K562 (cell line): ENCODE data around the gene BCL11A. TPM values are rescaled to one million over a fixed set of nuclear protein-coding genes. Genes with fewer than 3 reads are reported as not detected.

Experiments used
- ATAC-seq: fragments of 200-7000 bp; cut with Tn5 transposase; 3 replicates; pipeline ENCODE4 v1.9.1; 2020; ENCODE audit warnings: moderate library complexity
- BruUV-seq: library from RNA; stranded (reverse); fragments of 400-500 nt; replicated peaks from 2 replicates; lab custom pipeline; 2021; lab: Mats Ljungman, UMichigan
- CTCF ChIA-PET: fragments of 300-600 bp; formaldehyde crosslinking; extraction: SDS; loops from one replicate; lab custom pipeline; 2021; ENCODE audit warnings: low intra/inter-chr PET ratio; lab: Yijun Ruan, JAX
- POLR2A ChIA-PET: fragments of 300-600, 350-650 bp; sonication (Branson Sonifier 250); formaldehyde crosslinking; extraction: SDS; loops from one replicate; lab custom pipeline; 2021; ENCODE audit warnings: antibody characterized with exemption, inconsistent platforms; lab: Yijun Ruan, JAX
- DNase-seq, 4 experiments: peaks; one replicate each; pipeline versions ENCODE4 v3.0.0 to v3.0.0-alpha.2; 2011 to 2018; ENCODE audit warnings: low spot score in 3 of 4, mixed read lengths in 3 of 4; ENCODE audit errors: extremely low read depth in 1 of 4
- FAIRE-seq: peaks from 2 replicates; lab custom pipeline; 2011; peaks lifted over from hg19 to GRCh38; lab: Jason Lieb, UNC
- H2AFZ ChIP-seq: 2 replicates; pipeline ENCODE4 v1.6.0; 2011; ENCODE audit warnings: low read depth, low read length, control low read depth, inconsistent platforms
- H3K27ac ChIP-seq: fragments of 200-600 bp; 3 replicates; pipeline ENCODE4 v1.8.0; 2011; ENCODE audit warnings: low read depth, mild to moderate bottlenecking, control low read depth, inconsistent platforms, low read length, moderate library complexity, mixed read lengths; ENCODE audit errors: extremely low read depth
- H3K27me3 ChIP-seq, 2 experiments: fragments of 300-600 bp in 1 of 2; 2 replicates in 1 of 2; 3 replicates in 1 of 2; pipeline versions ENCODE4 v1.6.0 to v1.8.0; 2011; ENCODE audit warnings: inconsistent platforms in 2 of 2, low read length in 2 of 2, mild to moderate bottlenecking in 1 of 2, mixed read lengths in 1 of 2, moderate library complexity in 1 of 2; ENCODE audit not compliant: control insufficient read depth in 2 of 2, insufficient read depth in 2 of 2
- H3K36me3 ChIP-seq: fragments of 300-600 bp; 3 replicates; pipeline ENCODE4 v1.8.0; 2011; ENCODE audit warnings: mild to moderate bottlenecking, low read length, inconsistent platforms; ENCODE audit not compliant: control insufficient read depth, insufficient read depth
- H3K4me1 ChIP-seq, 2 experiments: fragments of 200-600 bp in 1 of 2; replicated peaks in 1 of 2; 2 replicates in 1 of 2; 3 replicates in 1 of 2; pipeline versions ENCODE4 v1.5.1 to v1.8.0; 2011; ENCODE audit warnings: inconsistent platforms in 2 of 2, low read length in 2 of 2, mild to moderate bottlenecking in 1 of 2, mixed read lengths in 1 of 2, moderate library complexity in 1 of 2; ENCODE audit not compliant: control insufficient read depth in 2 of 2, insufficient read depth in 2 of 2
- H3K4me2 ChIP-seq: 2 replicates; pipeline ENCODE4 v1.6.1; 2011; ENCODE audit warnings: low read length, control low read depth, inconsistent platforms, mixed read lengths; ENCODE audit not compliant: insufficient read depth
- H3K4me3 ChIP-seq: fragments of 200-600 bp; sonication (generic), shearing (Covaris generic); 2 replicates; pipeline ENCODE4 v1.5.1; 2016; ENCODE audit warnings: control low read depth, inconsistent platforms
- H3K79me2 ChIP-seq: fragments of 200-600 bp; 3 replicates; pipeline ENCODE4 v1.8.0; 2011; ENCODE audit warnings: low read length, inconsistent platforms; ENCODE audit not compliant: control insufficient read depth, insufficient read depth
- H3K9ac ChIP-seq, 2 experiments: 2 replicates each; pipeline versions ENCODE4 v1.6.0 to v1.6.1; 2011; ENCODE audit warnings: low read depth in 2 of 2, low read length in 2 of 2, control low read depth in 1 of 2, inconsistent platforms in 1 of 2, mild to moderate bottlenecking in 1 of 2, mixed read lengths in 1 of 2; ENCODE audit not compliant: insufficient read depth in 1 of 2
- H3K9me1 ChIP-seq: one replicate; pipeline ENCODE4 v1.6.0; 2011; ENCODE audit warnings: inconsistent platforms, mild to moderate bottlenecking, low read length, moderate library complexity; ENCODE audit not compliant: control insufficient read depth, insufficient read depth
- H3K9me3 ChIP-seq: replicated peaks from 2 replicates; pipeline ENCODE4 v1.5.1; 2011; ENCODE audit warnings: low read depth, low read length, inconsistent platforms; ENCODE audit not compliant: control insufficient read depth, insufficient read depth
- H4K20me1 ChIP-seq: replicated peaks from 2 replicates; pipeline ENCODE4 v1.6.1; 2011; ENCODE audit warnings: low read length, inconsistent platforms, mixed read lengths; ENCODE audit not compliant: control insufficient read depth, insufficient read depth
- BDP1 ChIP-seq: IDR thresholded peaks from 3 replicates; pipeline ENCODE4 v1.6.1; 2011; ENCODE audit not compliant: insufficient read length, insufficient read depth
- FUS ChIP-seq: fragments of 200-400 bp; formaldehyde crosslinking; optimal IDR thresholded peaks from 2 replicates; pipeline ENCODE3; 2017; ENCODE audit warnings: low read depth, low read length
- NR4A1 ChIP-seq, 2 experiments: fragments of 250-450 bp in 1 of 2; fragments of 450-650 bp in 1 of 2; sonication (Bioruptor Pico) in 1 of 2; IDR thresholded peaks; 2 replicates each; pipeline versions ENCODE4 v1.4.0 to v1.6.1; 2016 to 2020; ENCODE audit warnings: mild to moderate bottlenecking in 2 of 2, missing compliant biosample characterization in 1 of 2, missing genetic modification characterization in 1 of 2, moderate library complexity in 1 of 2
- POLR2B ChIP-seq: fragments of 450-650 bp; IDR thresholded peaks from 2 replicates; pipeline ENCODE4 v1.6.1; 2018; ENCODE audit warnings: low read depth; ENCODE audit not compliant: partially characterized antibody
- RBM25 ChIP-seq: fragments of 200-400 bp; formaldehyde crosslinking; IDR thresholded peaks from 2 replicates; pipeline ENCODE4 v1.6.1; 2018; ENCODE audit warnings: low read length, low read depth, moderate library complexity; ENCODE audit not compliant: severe bottlenecking
- SLC30A9 ChIP-seq: fragments of 250-450 bp; sonication (Bioruptor Pico); IDR thresholded peaks from 2 replicates; pipeline ENCODE4 v1.8.0; 2022; ENCODE audit warnings: mild to moderate bottlenecking, moderate library complexity
- TRIM28 ChIP-seq: fragments of 450-650 bp; IDR thresholded peaks from 2 replicates; pipeline ENCODE4 v1.6.1; 2017
- USF2 ChIP-seq: sonication (generic); formaldehyde crosslinking; IDR thresholded peaks from 2 replicates; pipeline ENCODE4 v1.5.0; 2020; ENCODE audit warnings: missing genetic modification reagents
- in situ Hi-C: fragments of 300-500 bp; cut with MboI; formaldehyde crosslinking; loops from 4 replicates; pipeline ENCODE4 v1.15.0; 2018; ENCODE audit warnings: inconsistent platforms, mixed read lengths
- intact Hi-C: fragments of 100-400 bp; cut with micrococcal nuclease; formaldehyde crosslinking; loops from 2 replicates; pipeline ENCODE4 v1.14.2; 2022
- polyA plus RNA-seq, 8 experiments: library from polyadenylated mRNA; depleted of rRNA in 4 of 8; stranded (reverse) in 5 of 8; unstranded in 3 of 8; fragments of >200 nt; fragmentation: Nextera tagmentation in 2 of 8; fragmentation: Illumina TruSeq in 1 of 8; extraction: Ambion mirVana in 2 of 8; extraction: Trizol in 1 of 8; gene quantifications; 2 replicates each; pipeline versions ENCODE4 v1.2.1 to v1.2.3, GENCODE V29; 2011 to 2014; ENCODE audit warnings: inconsistent platforms in 1 of 8, missing spikeins in 1 of 8
- total RNA-seq, 7 experiments: library from RNA; depleted of rRNA in 6 of 7; stranded (reverse); fragments of >200 nt in 6 of 7; fragmentation: Illumina TruSeq in 2 of 7; extraction: Trizol in 2 of 7; gene quantifications; 2 replicates each; pipeline versions ENCODE4 v1.2.1 to v1.2.3, GENCODE V29; 2011 to 2021; ENCODE audit warnings: low replicate concordance in 1 of 7

The BCL11A gene
- total and polyA plus RNA-seq, 9 of the 15 experiments (the other 6 are each of a cell fraction or from before 2014, with no cell fraction given) = 0.13 TPM; not detected in 8

GRCh38 chr2:60415814-60416213 is 137.6 kb downstream of the BCL11A start:
- Histone ChIP-seq H3K27me3 (peaks cover 0 to 8% of the 10 kb centered on the region in 2 experiments; a peak in 3 of 5 replicates), H3K9me3 (no peaks in the 10 kb centered on the region), H3K4me3 (no peak overlapping the region), H3K27ac (no peak overlapping the region), H4K20me1 (no peaks in the 10 kb centered on the region; the same call in 1 of the 2 replicates), H3K9ac (no peak overlapping the region), H3K4me1 (no peaks in the 10 kb centered on the region), H2AFZ (no peak overlapping the region), H3K36me3 (no peaks in the 10 kb centered on the region), H3K79me2 (no peaks in the 10 kb centered on the region), H3K9me1 (no peaks in the 10 kb centered on the region), H3K4me2 (no peak overlapping the region)
- FAIRE-seq = no peak
- ChIA-PET CTCF (no interaction called here), POLR2A (no interaction called here)
- intact Hi-C loops = no loop called here
- BruUV-seq = no TSS peak
- no peak for TF ChIP-seq RBM25
- no peak for TF ChIP-seq TRIM28
- no peak for TF ChIP-seq POLR2B
- no peak for TF ChIP-seq USF2 (CRISPR knock-in tag)
- no peak for TF ChIP-seq BDP1
- TF ChIP-seq SLC30A9 = no peak
- TF ChIP-seq FUS = no peak
- no peak for TF ChIP-seq NR4A1 (CRISPR knock-in tag; IDR thresholded peaks at IDR 0.05)
- no peak for TF ChIP-seq NR4A1 (tag; IDR thresholded peaks at IDR 0.05)
- ATAC-seq = no peak
- in situ Hi-C loops = no loop called here
- no peak for DNase-seq
